Right ventricle myocardium inferior (tissue), 1 donor: ENCODE measurements around the gene PKP1. TPM values are rescaled to one million over a fixed set of nuclear protein-coding genes. Genes with fewer than 3 reads are reported as not detected.

Experiments
- ATAC-seq: fragments of 200-7000 bp; cut with Tn5 transposase; one replicate; pipeline ENCODE4 v1.9.1; 2020; ENCODE audit warnings: mild to moderate bottlenecking, moderate library complexity
- DNase-seq: peaks from one replicate; pipeline ENCODE4 v3.0.0; 2021; ENCODE audit errors: missing footprints
- intact Hi-C: fragments of 100-400 bp; cut with DNase I; formaldehyde crosslinking; loops from one replicate; pipeline ENCODE4 v1.11.0; 2022
- total RNA-seq: library from RNA; stranded (reverse); fragmentation: NEBNext Ultra II Directional; extraction: Animal tissue kit (Norgen Biotek cat#: 25700); gene quantifications from one replicate; pipeline ENCODE4 v1.2.1, GENCODE V29; 2021
- donor health status: DM: no; HTN: yes; CAD: no; lungs with severe emphysema.

PKP1 gene
- total RNA-seq, 1 donor from 2014 or later, result 0.16 TPM

GRCh38 chr1:201272799-201273198 is 10.5 kb upstream of the PKP1 start:
- intact Hi-C loops, result no loop called here
- no peak for ATAC-seq

GRCh38 chr1:201274616-201275252 is 8.6 kb upstream of the PKP1 start:
- no peak for DNase-seq
- intact Hi-C loops, result no loop called here
- ATAC-seq, result no peak

More at GRCh38 chr1:201272799-201273198, 10.5 kb upstream of the PKP1 start:
- DNase-seq, result no peak

GRCh38 chr1:201275253-201275666 is 8.0 kb upstream of the PKP1 start:
- intact Hi-C loops, result no loop called here
- ATAC-seq, result peak; percentile 84
- DNase-seq, result no peak

GRCh38 chr1:201276891-201277290 is 6.4 kb upstream of the PKP1 start:
- DNase-seq (no peak), ATAC-seq (no peak)
- intact Hi-C loops, result no loop called here

GRCh38 chr1:201277441-201277840 is 5.9 kb upstream of the PKP1 start:
- no peak for ATAC-seq
- no peak for DNase-seq
- intact Hi-C loops, result no loop called here

GRCh38 chr1:201279313-201279712 is 4.0 kb upstream of the PKP1 start:
- intact Hi-C loops, result no loop called here
- DNase-seq (no peak), ATAC-seq (no peak)

- ATAC-seq (no peak), DNase-seq (peak; percentile 40)
- intact Hi-C loops, result no loop called here
These were observed 2.4 kb upstream of the PKP1 start for GRCh38 chr1:201280884-201281283.

GRCh38 chr1:201281573-201281972 is 1.7 kb upstream of the PKP1 start:
- intact Hi-C loops, result no loop called here
- DNase-seq, result no peak
- peak; percentile 45 for ATAC-seq

GRCh38 chr1:201282216-201282615 is 1.1 kb upstream of the PKP1 start:
- intact Hi-C loops, result no loop called here
- DNase-seq, result no peak
- ATAC-seq, result no peak

GRCh38 chr1:201283836-201284553 is 689 bp downstream of the PKP1 start:
- intact Hi-C loops, result no loop called here
- no peak for DNase-seq
- no peak for ATAC-seq

- intact Hi-C loops, result no loop called here
- ATAC-seq, result no peak
- DNase-seq, result no peak
These were observed 1.3 kb downstream of the PKP1 start for GRCh38 chr1:201284636-201285035.

- intact Hi-C loops, result no loop called here
- DNase-seq, result no peak
- ATAC-seq, result no peak
These were observed 2.5 kb downstream of the PKP1 start for GRCh38 chr1:201285846-201286245.

- intact Hi-C loops, result no loop called here
- ATAC-seq, result no peak
- no peak for DNase-seq
These were observed 3.1 kb downstream of the PKP1 start for GRCh38 chr1:201286445-201286844.

GRCh38 chr1:201288007-201288406 is 4.7 kb downstream of the PKP1 start:
- intact Hi-C loops, result no loop called here
- ATAC-seq, result no peak
- DNase-seq, result no peak

GRCh38 chr1:201288765-201289164 is 5.5 kb downstream of the PKP1 start:
- DNase-seq (no peak), ATAC-seq (no peak)
- intact Hi-C loops, result no loop called here

- no peak for ATAC-seq
- intact Hi-C loops, result no loop called here
- no peak for DNase-seq
These were observed 7.2 kb downstream of the PKP1 start for GRCh38 chr1:201290551-201290950.

- no peak for ATAC-seq
- no peak for DNase-seq
- intact Hi-C loops, result no loop called here
These were observed 8.6 kb downstream of the PKP1 start for GRCh38 chr1:201291916-201292315.

- ATAC-seq (no peak), DNase-seq (no peak)
- intact Hi-C loops, result no loop called here
These were observed 11.6 kb downstream of the PKP1 start for GRCh38 chr1:201294876-201295275.

- intact Hi-C loops, result no loop called here
- no peak for DNase-seq
- no peak for ATAC-seq
These were observed 12.0 kb downstream of the PKP1 start for GRCh38 chr1:201295346-201295745.

- intact Hi-C loops, result no loop called here
- no peak for DNase-seq
- ATAC-seq, result no peak
These were observed 12.6 kb downstream of the PKP1 start for GRCh38 chr1:201295861-201296260.

- DNase-seq, result no peak
- intact Hi-C loops, result no loop called here
- no peak for ATAC-seq
These were observed 13.0 kb downstream of the PKP1 start for GRCh38 chr1:201296352-201296751.
